ENCODE measurements around the gene CEP89.
"Not testable (repeated sequence)": the region's sequence is repeated elsewhere in the genome, so short reads cannot be mapped to it uniquely, and the experiment has no call there.

The CEP89 gene

GRCh38 chr19:32969549-32969948, 2.2 kb downstream of the CEP89 start:
- H3K4me3 ChIP-seq (ENCODE audit: low read length, poor library complexity, severe bottlenecking): no peak overlapping the region
- H3K79me2 ChIP-seq (ENCODE audit: insufficient read depth, low read length): peaks cover 22% of the 10 kb centered on the region
- peak overlapping the region; percentile 12 for H3K9ac ChIP-seq (ENCODE audit: low read depth, low read length, poor library complexity, severe bottlenecking)
- no peaks in the 10 kb centered on the region for H3K9me3 ChIP-seq (ENCODE audit: insufficient read depth, low read depth, low read length)
- no peaks in the 10 kb centered on the region for H3F3A ChIP-seq (ENCODE audit: low read depth)
- no peaks in the 10 kb centered on the region for H4K20me1 ChIP-seq (ENCODE audit: insufficient read depth, low read length, poor library complexity, severe bottlenecking)
- H3K27me3 ChIP-seq (ENCODE audit: insufficient read depth, low read length, poor library complexity, severe bottlenecking): no peaks in the 10 kb centered on the region
- TF ChIP-seq EZH2phosphoT487 (IDR thresholded peaks at IDR 0.05; ENCODE audit: borderline replicate concordance): no peak
- no peak for TF ChIP-seq CTCF (conservative IDR thresholded peaks at IDR 0.05; ENCODE audit: low read length)
- H3K36me3 ChIP-seq (ENCODE audit: insufficient read depth, low read length): no peaks in the 10 kb centered on the region
- no peak overlapping the region for H3K4me2 ChIP-seq (ENCODE audit: low read depth, low read length, poor library complexity, severe bottlenecking)
- no peaks in the 10 kb centered on the region for H3K9me2 ChIP-seq (replicated peaks; ENCODE audit: low read depth, low read length)
- H2AFZ ChIP-seq (ENCODE audit: low read length): no peak overlapping the region
- H3K4me1 ChIP-seq (ENCODE audit: insufficient read depth, low read length, poor library complexity, severe bottlenecking): peaks cover 6% of the 10 kb centered on the region

GRCh38 chr19:32966750-32967149, 5.0 kb downstream of the CEP89 start:
- H3K4me3 ChIP-seq (ENCODE audit: low read length, poor library complexity, severe bottlenecking): no peak overlapping the region
- H3K9me2 ChIP-seq (replicated peaks; ENCODE audit: low read depth, low read length): no peaks in the 10 kb centered on the region
- no peaks in the 10 kb centered on the region for H3K27me3 ChIP-seq (ENCODE audit: insufficient read depth, low read length, poor library complexity, severe bottlenecking)
- H4K20me1 ChIP-seq (ENCODE audit: insufficient read depth, low read length, poor library complexity, severe bottlenecking): no peaks in the 10 kb centered on the region
- H2AFZ ChIP-seq (ENCODE audit: low read length): no peak overlapping the region
- H3K9ac ChIP-seq (ENCODE audit: low read depth, low read length, poor library complexity, severe bottlenecking): no peak overlapping the region
- peaks cover 18% of the 10 kb centered on the region for H3K79me2 ChIP-seq (ENCODE audit: insufficient read depth, low read length)
- TF ChIP-seq CTCF (conservative IDR thresholded peaks at IDR 0.05; ENCODE audit: low read length) (no peak), EZH2phosphoT487 (IDR thresholded peaks at IDR 0.05; ENCODE audit: borderline replicate concordance) (no peak)
- no peaks in the 10 kb centered on the region for H3K36me3 ChIP-seq (ENCODE audit: insufficient read depth, low read length)
- H3K9me3 ChIP-seq (ENCODE audit: insufficient read depth, low read depth, low read length): no peaks in the 10 kb centered on the region
- no peaks in the 10 kb centered on the region for H3F3A ChIP-seq (ENCODE audit: low read depth)
- no peak overlapping the region for H3K4me2 ChIP-seq (ENCODE audit: low read depth, low read length, poor library complexity, severe bottlenecking)
- peaks cover 6% of the 10 kb centered on the region for H3K4me1 ChIP-seq (ENCODE audit: insufficient read depth, low read length, poor library complexity, severe bottlenecking)

GRCh38 chr19:32945260-32945659, 26.5 kb downstream of the CEP89 start:
- no peaks in the 10 kb centered on the region for H3F3A ChIP-seq (ENCODE audit: low read depth)
- no peaks in the 10 kb centered on the region for H3K79me2 ChIP-seq (ENCODE audit: insufficient read depth, low read length)
- no peak for TF ChIP-seq EZH2phosphoT487 (IDR thresholded peaks at IDR 0.05; ENCODE audit: borderline replicate concordance)
- TF ChIP-seq CTCF (conservative IDR thresholded peaks at IDR 0.05; ENCODE audit: low read length): no peak
- no peak overlapping the region for H3K9ac ChIP-seq (ENCODE audit: low read depth, low read length, poor library complexity, severe bottlenecking)
- peaks cover 22% of the 10 kb centered on the region; the same call in 1 of the 2 replicates for H3K36me3 ChIP-seq (ENCODE audit: insufficient read depth, low read length)
- H3K9me2 ChIP-seq (replicated peaks; ENCODE audit: low read depth, low read length): no peaks in the 10 kb centered on the region
- H3K4me3 ChIP-seq (ENCODE audit: low read length, poor library complexity, severe bottlenecking): no peak overlapping the region
- H3K27me3 ChIP-seq (ENCODE audit: insufficient read depth, low read length, poor library complexity, severe bottlenecking): no peaks in the 10 kb centered on the region
- no peaks in the 10 kb centered on the region for H4K20me1 ChIP-seq (ENCODE audit: insufficient read depth, low read length, poor library complexity, severe bottlenecking)
- no peaks in the 10 kb centered on the region for H3K9me3 ChIP-seq (ENCODE audit: insufficient read depth, low read depth, low read length)
- H3K4me1 ChIP-seq (ENCODE audit: insufficient read depth, low read length, poor library complexity, severe bottlenecking): no peaks in the 10 kb centered on the region
- H2AFZ ChIP-seq (ENCODE audit: low read length): no peak overlapping the region
- no peak overlapping the region for H3K4me2 ChIP-seq (ENCODE audit: low read depth, low read length, poor library complexity, severe bottlenecking)

- not testable (repeated sequence) for H3K9me3 ChIP-seq (ENCODE audit: insufficient read depth, low read depth, low read length)
Observed at GRCh38 chr19:32941273-32941672, 30.5 kb downstream of the CEP89 start.

More at GRCh38 chr19:32941273-32941672, 30.5 kb downstream of the CEP89 start:
- H3K36me3 ChIP-seq (ENCODE audit: insufficient read depth, low read length): peaks cover 16% of the 10 kb centered on the region; the same call in 1 of the 2 replicates
- H3K9ac ChIP-seq (ENCODE audit: low read depth, low read length, poor library complexity, severe bottlenecking); H3K4me2 ChIP-seq (ENCODE audit: low read depth, low read length, poor library complexity, severe bottlenecking); H3K4me3 ChIP-seq (ENCODE audit: low read length, poor library complexity, severe bottlenecking); H3K9me2 ChIP-seq (replicated peaks; ENCODE audit: low read depth, low read length); H3K27me3 ChIP-seq (ENCODE audit: insufficient read depth, low read length, poor library complexity, severe bottlenecking); H2AFZ ChIP-seq (ENCODE audit: low read length); H3F3A ChIP-seq (ENCODE audit: low read depth); H4K20me1 ChIP-seq (ENCODE audit: insufficient read depth, low read length, poor library complexity, severe bottlenecking); H3K79me2 ChIP-seq (ENCODE audit: insufficient read depth, low read length); H3K4me1 ChIP-seq (ENCODE audit: insufficient read depth, low read length, poor library complexity, severe bottlenecking): not testable (repeated sequence)
